C4-2B (cell line): ENCODE measurements around the gene BRD8.

ENCODE experiments used
- H3K27ac ChIP-seq: fragments of 450-650 bp; 2 replicates; pipeline ENCODE4 v1.5.1; 2017
- ZFX ChIP-seq: fragments of 450-650 bp; IDR thresholded peaks from 2 replicates; pipeline ENCODE4 v1.6.1; 2017
- TF ChIP-seq, protein P1 (sequence below): fragments of 450-650 bp; conservative IDR thresholded peaks from 2 replicates; pipeline ENCODE4 v1.5.1; 2017; ENCODE audit warnings: mild to moderate bottlenecking

BRD8 gene

DNA sequence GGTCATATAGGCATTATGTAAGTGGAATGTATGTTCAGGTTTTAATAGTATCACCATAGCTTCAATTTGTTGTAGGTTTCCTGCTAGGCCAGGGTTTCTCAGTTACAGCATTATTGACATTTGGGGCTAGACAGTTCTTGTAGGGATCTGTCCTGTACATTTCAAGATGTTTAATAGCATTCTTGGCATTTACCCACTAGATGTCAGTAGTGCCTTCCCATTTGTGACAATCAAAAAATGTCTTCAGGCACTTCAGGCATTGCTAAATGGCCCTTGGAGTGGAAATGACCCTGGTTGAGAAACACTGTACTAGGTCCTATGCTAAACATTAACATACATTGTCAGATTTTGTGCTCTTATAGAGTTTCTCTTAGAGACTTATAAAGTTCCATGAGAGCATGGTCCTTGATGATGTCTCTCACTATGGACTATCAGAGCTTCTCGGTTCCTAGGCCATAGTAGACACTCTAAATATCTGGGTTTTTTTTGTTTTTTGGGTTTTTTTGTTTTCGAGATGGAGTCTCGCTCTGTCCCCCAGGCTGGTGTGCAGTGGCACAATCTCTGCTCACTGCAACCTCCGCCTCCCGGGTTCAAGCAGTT lies 1.9 kb upstream of the BRD8 start:
- H3K27ac ChIP-seq, result peak overlapping the region; percentile 12; the same call in 1 of the 2 replicates
- TF ChIP-seq, protein P1, sequence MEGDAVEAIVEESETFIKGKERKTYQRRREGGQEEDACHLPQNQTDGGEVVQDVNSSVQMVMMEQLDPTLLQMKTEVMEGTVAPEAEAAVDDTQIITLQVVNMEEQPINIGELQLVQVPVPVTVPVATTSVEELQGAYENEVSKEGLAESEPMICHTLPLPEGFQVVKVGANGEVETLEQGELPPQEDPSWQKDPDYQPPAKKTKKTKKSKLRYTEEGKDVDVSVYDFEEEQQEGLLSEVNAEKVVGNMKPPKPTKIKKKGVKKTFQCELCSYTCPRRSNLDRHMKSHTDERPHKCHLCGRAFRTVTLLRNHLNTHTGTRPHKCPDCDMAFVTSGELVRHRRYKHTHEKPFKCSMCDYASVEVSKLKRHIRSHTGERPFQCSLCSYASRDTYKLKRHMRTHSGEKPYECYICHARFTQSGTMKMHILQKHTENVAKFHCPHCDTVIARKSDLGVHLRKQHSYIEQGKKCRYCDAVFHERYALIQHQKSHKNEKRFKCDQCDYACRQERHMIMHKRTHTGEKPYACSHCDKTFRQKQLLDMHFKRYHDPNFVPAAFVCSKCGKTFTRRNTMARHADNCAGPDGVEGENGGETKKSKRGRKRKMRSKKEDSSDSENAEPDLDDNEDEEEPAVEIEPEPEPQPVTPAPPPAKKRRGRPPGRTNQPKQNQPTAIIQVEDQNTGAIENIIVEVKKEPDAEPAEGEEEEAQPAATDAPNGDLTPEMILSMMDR, result peak; percentile 83
- no peak for TF ChIP-seq ZFX

GRCh38 chr5:138179277-138179857 lies 937 bp upstream of the BRD8 start:
- TF ChIP-seq, protein P1, result no peak
- no peak for TF ChIP-seq ZFX
- H3K27ac ChIP-seq, result peak overlapping the region; percentile 84

- TF ChIP-seq, protein P1, result no peak
- TF ChIP-seq ZFX, result no peak
- H3K27ac ChIP-seq, result peak overlapping the region; percentile 84
These were observed 402 bp downstream of the BRD8 start for GRCh38 chr5:138177941-138178515.

DNA sequence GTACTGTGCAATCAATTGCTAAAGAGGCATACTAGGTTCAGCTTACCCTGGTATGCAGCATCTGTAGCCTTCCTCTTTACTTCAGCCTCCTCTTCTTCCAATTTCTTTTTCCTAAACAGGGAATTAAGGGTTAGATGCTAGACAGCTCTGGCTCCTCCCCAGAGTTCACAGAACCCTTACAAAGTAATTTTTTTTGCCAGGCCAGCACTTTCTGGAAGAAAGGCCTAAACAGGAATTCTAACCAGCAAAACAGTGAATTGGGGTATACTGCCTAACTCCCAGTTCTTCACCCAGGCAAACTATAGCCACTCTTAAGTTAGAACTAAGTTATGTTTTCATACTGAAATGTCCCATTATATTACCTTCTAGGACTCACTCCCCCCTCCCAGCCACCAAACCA lies 8.1 kb downstream of the BRD8 start:
- no peak overlapping the region for H3K27ac ChIP-seq
- TF ChIP-seq, protein P1, result no peak
- no peak for TF ChIP-seq ZFX

DNA sequence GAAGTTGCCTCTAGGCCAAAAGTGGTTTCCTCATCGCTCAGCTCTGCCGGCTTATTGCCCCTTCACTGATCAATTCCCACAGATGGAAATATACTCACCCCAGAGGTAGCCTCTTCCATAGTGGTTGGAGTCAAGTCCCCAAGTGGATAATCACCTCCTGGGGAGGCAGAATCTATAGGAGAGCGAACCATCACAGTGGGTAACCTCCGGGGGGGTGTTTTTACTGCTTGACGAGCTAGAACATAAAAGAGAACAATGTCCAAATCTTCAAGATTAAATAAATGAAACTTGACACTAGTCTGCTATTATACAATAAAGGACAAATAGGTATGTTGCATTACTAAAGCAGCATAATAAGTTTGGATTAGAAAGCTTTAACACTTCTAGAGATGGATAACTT lies 9.3 kb downstream of the BRD8 start:
- H3K27ac ChIP-seq, result no peak overlapping the region
- TF ChIP-seq, protein P1, result no peak

GRCh38 chr5:138163721-138164120 lies 14.7 kb downstream of the BRD8 start:
- H3K27ac ChIP-seq, result no peak overlapping the region
- TF ChIP-seq, protein P1, result no peak
- TF ChIP-seq ZFX, result no peak

- H3K27ac ChIP-seq, result no peak overlapping the region
- no peak for TF ChIP-seq ZFX
These were observed 17.7 kb downstream of the BRD8 start for GRCh38 chr5:138160706-138161105.
